Transverse colon (tissue), 4 donors: Measurements from ENCODE around the gene ALS2.

Experiments
- EP300 ChIP-seq: sonication (generic); formaldehyde crosslinking; IDR thresholded peaks from one replicate; pipeline ENCODE4 v1.6.1; 2017; ENCODE audit warnings: antibody characterized with exemption, low read depth
- POLR2A ChIP-seq: fragments of 450-650 bp; IDR thresholded peaks from one replicate; pipeline ENCODE4 v1.6.1; 2016; ENCODE audit warnings: antibody characterized with exemption, mild to moderate bottlenecking, moderate library complexity
- POLR2AphosphoS5 ChIP-seq, 3 donors: sonication (generic); formaldehyde crosslinking; IDR thresholded peaks; one replicate each; pipeline ENCODE4 v1.6.1; 2016; ENCODE audit warnings: antibody characterized with exemption in 3 of 3
- TF ChIP-seq, protein P1 (sequence below), 5 experiments: fragments of 200-600 bp in 3 of 5; fragments of 450-650 bp in 2 of 5; sonication (generic) in 3 of 5; IDR thresholded peaks; 1 replicate in 2 of 5; 2 replicates in 3 of 5; pipeline ENCODE4 v1.5.1; 2016 to 2017; ENCODE audit warnings: antibody characterized with exemption in 5 of 5, inconsistent platforms in 3 of 5, mild to moderate bottlenecking in 2 of 5, moderate library complexity in 1 of 5

- TF ChIP-seq, protein P1, sequence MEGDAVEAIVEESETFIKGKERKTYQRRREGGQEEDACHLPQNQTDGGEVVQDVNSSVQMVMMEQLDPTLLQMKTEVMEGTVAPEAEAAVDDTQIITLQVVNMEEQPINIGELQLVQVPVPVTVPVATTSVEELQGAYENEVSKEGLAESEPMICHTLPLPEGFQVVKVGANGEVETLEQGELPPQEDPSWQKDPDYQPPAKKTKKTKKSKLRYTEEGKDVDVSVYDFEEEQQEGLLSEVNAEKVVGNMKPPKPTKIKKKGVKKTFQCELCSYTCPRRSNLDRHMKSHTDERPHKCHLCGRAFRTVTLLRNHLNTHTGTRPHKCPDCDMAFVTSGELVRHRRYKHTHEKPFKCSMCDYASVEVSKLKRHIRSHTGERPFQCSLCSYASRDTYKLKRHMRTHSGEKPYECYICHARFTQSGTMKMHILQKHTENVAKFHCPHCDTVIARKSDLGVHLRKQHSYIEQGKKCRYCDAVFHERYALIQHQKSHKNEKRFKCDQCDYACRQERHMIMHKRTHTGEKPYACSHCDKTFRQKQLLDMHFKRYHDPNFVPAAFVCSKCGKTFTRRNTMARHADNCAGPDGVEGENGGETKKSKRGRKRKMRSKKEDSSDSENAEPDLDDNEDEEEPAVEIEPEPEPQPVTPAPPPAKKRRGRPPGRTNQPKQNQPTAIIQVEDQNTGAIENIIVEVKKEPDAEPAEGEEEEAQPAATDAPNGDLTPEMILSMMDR (IDR thresholded peaks at IDR 0.05), result no peak
- no peak for TF ChIP-seq POLR2A
- TF ChIP-seq POLR2AphosphoS5 (IDR thresholded peaks at IDR 0.05), result no peak
- no peak for TF ChIP-seq EP300
Measured at GRCh38 chr2:201777869-201778268, 2.9 kb downstream of the ALS2 start.
